GM18511 (cell line): ENCODE results near the gene GON4L.
"Not testable (repeated sequence)": the region's sequence is repeated elsewhere in the genome, so short reads cannot be mapped to it uniquely, and the experiment has no call there.

Experiments
- ATAC-seq: cut with Tn5 transposase; IDR thresholded peaks from one replicate; pipeline ENCODE4 v1.9.1; 2021; ENCODE audit warnings: mild to moderate bottlenecking, moderate library complexity; ENCODE audit not compliant: unreplicated experiment

Gene GON4L

DNA sequence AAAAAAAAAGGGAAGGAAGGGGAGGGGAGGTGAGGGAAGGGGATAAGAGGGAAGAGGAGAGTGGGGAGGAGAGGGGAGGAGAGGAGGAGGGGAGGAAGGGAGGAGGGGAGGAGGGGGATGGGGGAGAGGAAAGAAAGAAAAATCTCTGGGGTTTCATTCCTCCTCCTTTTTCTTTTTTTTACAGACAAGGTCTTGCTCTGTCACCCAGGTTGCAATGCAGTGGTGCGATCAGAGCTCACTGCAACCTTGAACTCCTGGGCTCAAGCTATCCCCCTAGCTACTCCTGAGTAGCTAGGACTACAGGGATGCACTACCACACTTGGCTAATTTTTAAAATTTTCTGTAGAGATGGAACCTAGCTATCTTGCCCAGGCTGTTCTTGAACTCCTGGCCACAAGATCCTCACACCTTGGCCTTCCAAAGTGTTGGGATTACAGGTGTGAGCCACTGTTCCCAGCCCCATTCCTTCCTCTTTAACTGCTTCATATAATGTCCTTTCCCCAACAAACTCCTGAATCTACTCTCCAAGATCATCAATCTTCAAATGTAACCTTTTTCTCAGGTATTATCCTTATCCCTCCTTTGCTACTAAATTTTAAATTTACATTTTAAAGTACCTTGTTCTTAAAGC is 23.2 kb downstream of the GON4L start:
- ATAC-seq = no peak

DNA sequence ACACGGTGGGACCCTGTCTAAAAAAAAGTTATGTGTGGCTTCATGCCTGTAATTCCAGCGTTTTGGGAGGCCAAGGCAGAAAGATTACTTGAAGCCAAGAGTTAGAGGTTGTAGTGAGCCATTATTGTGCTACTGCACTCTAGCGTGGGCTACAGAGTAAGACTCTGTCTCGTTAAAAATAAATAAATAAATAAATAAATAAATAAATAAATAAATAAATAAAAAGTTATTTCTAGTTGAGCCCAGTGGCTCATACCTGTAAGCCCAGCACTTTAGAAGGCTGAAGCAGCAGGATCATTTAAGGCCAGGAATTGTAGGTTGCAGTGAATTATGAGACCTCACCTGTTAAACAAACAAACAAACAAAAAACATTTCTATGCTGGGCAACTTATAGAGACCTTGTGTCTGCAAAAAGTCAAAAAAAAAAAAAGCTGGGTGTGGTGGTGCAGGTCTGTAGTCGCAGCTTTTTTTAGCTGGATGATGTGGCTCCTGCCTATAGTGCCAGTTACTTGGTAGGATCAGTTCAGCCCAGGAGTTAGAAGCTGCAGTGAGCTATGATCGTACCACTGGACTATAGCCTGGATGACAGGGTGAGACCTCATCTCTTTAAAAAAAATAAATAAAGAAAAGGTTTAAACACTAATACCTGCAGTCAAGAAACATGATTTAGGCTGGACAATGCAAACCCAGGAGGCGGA is 25.6 kb downstream of the GON4L start:
- ATAC-seq = no peak

DNA sequence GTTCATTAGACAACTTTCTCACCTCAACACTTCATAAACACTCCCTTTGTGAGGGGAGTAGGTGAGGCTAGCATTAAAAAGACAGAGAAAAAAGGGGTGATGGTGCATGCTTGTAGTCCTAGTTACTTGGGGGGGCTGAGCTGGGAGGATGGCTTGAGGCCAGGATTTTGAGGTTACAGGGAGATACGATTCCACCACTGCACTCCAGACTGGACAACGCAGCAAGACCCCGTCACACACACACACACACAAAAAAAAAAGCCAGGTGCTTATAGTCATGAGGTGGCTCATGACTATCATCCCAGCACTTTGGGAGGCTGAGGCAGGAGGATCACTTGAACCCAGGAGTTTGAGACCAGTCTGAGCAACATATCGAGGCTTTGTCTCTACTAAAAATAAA is 29.6 kb downstream of the GON4L start:
- no peak for ATAC-seq

DNA sequence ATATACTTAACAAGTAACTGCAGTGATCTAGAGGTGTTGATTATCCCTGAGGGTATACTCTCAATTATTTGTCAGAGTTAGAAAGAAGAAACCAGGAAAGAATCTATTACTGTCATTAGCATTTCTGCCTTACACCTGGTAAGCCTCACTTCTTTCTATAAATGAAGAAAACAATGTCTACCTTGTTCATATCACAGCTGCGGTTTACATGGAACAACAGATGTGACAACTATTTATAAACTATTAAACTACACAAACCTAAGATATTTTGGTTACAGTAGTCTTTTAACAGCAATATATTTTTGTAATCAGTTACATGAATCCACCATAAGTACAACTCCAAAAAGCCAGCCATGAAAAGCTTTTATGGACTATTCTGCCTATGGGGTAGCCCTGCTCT is 40.7 kb downstream of the GON4L start:
- ATAC-seq = no peak

DNA sequence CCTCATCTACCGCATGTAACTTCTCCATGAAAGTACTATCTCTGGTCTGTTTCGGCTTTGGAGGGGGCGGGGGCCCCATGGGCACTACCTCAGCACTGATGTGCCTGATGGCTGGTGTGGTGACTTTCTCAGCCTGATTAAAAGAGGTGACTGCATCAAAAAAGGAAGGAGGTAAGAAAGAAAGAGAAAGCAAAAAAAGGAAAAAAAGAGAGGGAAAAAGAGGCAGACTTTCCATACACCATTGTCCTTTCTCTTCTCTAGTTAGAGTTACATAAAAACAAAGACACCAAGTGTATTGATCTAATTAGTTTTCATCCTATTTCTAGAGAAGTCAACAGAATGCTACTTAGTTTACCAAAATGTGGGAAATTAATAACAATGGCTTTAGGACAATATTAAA is 43.3 kb downstream of the GON4L start:
- ATAC-seq = no peak

DNA sequence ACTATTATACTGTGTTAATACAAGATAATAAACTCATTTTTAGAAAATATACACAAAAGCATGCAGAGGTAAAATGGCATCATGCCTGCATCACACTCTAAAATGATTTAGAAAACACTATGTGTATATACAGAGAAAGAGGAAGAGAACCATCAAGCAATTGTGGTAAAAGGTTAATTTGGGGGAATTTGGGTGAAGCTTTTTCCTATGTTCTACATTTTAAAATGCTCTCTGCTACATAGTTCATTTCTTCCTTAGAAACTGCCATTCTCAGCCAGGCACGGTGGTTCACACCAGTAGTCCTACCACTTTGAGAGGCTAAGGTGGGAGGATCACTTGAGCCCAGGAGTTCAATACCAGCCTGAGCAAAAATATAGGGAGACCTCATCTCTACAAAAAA is 44.1 kb downstream of the GON4L start:
- ATAC-seq = no peak

DNA sequence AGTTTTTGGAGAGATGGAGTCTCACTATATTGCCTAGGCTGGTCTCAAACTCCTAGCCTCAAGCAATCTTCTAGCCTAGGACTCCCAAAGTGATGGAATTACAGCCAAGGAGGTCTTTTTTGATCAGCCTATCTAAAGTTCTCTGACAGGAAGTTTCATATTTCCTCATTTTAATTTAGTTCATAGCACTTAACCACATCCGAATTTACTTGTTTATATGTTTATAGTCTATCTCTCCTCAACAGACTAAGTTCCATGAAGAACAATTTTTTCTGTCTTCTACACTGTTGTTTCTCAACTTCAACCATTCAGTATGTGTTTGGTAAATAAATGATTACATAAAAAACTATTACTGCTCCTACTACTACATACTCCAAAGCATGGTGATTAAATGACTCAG is 47.9 kb downstream of the GON4L start:
- ATAC-seq = no peak

DNA sequence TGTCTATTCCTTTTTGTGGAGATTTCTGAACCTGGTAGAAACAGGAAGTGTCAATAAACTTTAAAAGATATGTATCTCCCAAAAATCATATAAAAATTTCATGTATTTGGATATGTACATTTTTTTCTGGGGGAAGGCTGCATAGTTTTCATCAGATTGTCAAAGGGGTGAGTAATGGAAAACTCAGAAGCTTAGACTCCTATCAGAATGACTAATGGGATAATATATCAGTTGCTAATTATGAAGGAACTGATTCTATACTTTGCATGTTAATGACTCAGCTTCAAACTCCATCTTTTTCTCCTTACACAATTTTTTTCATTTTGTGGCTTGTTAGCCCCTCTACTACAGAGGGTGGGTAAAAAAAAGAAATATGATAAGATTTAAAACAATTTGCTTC is 55.9 kb downstream of the GON4L start:
- ATAC-seq = no peak

DNA sequence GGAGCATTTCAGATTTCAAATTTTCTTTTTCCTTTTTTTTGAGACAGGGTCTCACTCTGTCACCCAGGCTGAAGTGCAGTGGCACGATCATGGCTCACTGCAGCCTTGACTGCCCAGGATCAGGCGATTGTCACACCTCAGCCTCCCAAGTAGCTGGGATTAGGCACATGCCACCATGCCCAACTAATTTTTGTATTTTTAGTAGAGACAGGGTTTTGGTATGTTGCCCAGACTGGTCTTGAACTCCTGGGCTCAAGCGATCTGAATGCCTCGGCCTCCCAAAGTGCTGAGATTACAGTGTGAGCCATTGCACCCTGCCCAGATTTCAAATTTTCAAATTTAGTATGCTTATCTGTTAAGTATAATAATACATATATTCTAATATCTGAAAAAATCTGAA is 61.4 kb downstream of the GON4L start:
- ATAC-seq = not testable (repeated sequence)

DNA sequence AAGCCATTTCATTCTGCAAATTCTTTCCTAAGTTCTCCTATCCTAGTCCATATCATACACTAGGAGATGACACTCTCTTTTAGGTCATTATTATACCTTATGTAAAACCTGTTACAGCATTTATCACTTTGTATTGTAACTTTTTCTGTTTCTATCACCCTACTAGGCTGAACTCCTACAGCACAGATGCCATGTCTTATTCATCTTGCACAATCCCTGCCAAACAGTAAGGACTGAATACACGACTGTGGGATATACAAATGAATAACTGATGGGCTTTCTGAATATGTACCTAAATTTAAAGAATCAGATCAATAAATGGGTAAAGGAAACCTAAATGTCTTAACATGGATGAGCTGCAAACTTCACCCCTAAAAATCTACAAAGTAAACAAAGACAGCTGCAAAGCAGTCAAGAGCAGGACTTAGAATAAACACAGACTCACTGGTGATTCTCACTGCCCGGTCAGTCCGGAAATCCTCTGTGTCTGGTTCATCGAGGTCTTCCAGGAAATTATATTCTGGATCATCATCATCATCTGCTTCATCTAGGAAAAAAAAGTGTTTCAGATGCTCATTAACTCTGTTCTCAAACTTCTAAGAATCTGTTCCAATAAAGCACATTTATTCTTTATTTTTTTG is 62.3 kb downstream of the GON4L start:
- no peak for ATAC-seq

DNA sequence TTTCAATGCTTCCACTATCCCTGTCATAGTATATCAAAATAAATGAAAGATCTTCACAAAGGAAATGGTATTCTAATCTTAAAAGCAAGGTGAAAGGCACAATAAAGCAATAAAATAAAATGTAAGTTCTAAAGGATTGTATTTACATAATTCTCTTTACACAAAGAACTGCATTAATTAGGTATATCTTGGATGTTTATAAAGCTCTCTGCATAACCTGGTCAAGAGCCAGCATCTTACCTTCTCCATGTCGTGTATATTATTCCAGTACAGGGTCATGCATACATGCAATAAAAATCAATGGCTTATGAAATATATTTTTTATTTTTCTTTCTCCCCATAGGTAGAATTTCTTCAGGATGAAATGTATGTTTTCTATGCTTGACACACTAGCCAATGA is 63.8 kb downstream of the GON4L start:
- ATAC-seq = no peak

DNA sequence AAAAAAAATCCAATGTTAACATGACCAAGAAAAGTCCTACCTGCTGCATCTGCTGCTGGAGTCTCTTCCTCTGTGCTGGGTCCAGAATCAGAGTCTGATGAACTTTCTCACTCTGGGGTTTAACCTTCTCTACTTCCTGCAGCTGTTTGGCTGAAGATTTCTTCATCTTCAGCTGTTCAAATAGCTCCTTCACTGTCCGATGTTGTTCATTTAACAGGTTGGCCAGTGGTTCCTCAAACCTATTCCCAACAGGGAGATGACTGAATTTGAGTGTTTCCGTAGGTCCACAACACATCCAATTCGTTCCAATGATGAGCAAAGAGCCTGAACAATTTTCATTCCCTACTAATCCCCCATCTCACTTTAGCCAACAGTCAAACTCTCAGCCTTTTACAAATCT is 79.4 kb downstream of the GON4L start:
- ATAC-seq = no peak

DNA sequence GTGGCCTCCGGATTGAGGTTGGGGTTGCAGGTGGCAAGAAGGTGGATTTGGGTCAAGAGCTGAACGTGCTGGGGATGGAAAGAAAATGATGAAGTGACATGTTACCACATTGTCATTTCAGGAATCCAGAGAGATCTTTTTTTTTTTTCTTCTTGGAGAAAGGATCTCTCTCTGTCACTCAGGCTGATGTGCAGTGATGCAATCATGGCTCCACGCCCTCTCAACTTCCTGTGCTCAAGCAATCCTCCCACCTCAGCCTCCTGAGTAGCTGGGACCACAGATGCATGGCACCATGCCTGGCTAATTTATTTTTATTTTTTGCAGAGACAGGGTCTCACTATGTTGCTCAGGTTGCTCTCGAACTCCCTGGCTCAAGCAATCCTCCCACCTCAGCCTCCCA is 80.6 kb downstream of the GON4L start:
- no peak for ATAC-seq

DNA sequence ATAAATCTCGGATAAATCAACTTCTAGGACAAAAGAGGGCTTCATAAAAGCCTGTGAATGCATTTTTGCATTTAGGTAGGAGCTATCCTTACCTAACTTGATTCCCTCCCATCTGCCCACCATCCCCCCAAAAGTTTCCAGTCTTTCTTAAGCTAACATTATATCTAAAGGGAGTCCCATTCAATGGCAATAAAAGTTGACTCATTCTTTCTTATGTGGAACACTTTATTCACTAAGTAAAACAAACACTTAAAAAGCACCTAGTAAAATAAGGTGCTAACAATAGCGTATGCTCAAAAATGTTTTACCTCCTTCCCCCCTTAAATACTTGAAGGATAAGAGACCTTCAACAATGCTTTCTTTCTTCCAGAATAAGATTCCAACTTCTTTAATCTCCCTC is 83.8 kb downstream of the GON4L start:
- no peak for ATAC-seq

DNA sequence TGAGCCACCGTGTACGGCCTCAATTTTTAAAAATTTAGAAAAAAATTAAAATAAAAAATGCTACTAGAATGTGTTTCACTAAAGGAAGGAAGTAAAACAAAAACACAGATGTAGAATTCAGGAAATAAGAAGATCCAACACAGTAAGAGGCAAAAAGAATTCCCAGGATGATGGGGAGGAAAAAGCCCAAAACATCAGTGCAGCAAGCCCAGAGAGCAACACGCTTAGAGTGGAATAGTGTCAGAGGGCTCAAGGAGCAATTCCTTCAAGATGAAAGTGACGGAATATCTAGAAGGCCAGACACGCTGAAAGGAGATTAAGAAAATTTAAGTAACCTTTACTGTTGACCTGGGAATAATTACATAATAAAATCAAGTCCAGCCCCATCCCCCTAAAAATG is 87.8 kb downstream of the GON4L start:
- no peak for ATAC-seq

DNA sequence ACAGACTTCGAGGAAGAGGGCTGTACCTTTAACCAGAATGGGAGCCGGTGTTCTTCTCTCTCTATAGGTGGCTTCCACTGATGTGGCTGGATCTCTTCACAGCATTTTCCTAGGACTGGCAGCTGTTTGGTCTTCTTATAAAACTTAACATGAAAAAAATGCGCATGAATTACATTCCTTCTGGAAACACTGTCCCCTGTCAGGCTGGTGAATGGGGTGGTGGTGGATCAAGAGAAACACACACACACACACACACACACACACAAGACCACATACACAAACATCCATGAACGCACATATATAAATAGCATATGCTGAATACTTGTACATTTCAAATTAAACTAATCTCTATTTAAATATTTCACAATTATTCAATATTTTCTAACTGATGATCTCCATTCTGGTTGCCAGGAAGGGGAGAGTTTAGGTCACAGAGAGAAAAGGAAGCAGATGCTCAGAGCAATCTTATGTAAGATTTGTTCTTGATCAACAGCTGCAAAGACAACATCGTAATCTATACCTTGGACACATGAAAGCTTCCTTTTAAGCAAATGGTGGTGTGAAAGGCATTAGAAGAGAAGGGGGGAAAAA is 89.5 kb downstream of the GON4L start:
- ATAC-seq = not testable (repeated sequence)

DNA sequence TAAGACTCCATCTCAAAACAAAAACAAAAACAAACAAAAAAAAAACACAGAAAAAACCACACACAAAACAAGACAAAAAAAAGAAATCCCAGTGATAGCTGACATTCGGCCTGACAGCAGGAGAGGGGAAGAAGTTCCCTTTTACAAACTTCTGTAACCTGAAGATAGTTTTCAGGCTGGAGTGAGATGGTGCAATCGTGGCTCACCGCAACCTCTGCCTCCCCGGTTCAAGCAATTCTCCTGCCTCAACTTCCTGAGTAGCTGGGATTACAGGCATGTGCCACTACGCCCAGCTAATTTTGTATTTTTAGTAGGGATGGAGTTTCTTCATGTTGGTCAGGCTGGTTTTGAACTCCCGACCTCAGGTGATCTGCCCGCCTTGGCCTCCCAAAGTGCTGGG is 93.0 kb downstream of the GON4L start:
- ATAC-seq = not testable (repeated sequence)

DNA sequence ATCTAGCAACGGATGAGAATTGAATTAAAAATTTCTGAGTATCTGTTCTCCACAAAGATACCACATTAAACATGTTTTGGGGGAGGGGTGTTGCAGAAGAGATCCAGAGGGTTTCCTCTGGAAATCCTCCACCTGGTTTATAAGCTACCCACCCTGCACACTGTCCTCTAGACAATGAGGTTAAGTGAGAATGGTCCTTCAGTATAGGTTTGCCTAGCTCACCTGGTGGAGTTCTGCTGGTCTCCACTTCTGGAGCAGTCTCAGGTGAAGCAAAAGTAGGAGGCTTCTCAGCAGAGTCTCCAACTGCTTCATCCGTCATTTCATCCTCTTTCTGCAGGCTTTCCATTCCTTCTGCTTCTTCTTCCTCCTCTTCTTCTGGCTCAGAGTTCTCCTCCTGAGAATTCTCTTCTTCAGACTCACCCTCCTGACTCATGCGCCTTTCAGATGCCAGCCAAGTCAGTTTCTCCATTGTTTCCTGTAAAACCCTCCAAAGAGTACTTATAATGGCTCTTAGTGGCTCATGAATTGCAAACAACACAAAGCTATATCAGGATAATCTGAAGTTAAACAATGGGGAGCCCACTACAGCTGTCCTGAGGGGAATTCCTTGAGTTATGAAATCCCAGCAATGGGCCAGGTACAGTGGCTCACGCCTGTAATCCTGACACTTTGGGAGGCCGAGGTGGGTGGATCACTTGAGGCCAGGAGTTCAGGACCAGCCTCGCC is 93.8 kb downstream of the GON4L start:
- ATAC-seq = not testable (repeated sequence)

DNA sequence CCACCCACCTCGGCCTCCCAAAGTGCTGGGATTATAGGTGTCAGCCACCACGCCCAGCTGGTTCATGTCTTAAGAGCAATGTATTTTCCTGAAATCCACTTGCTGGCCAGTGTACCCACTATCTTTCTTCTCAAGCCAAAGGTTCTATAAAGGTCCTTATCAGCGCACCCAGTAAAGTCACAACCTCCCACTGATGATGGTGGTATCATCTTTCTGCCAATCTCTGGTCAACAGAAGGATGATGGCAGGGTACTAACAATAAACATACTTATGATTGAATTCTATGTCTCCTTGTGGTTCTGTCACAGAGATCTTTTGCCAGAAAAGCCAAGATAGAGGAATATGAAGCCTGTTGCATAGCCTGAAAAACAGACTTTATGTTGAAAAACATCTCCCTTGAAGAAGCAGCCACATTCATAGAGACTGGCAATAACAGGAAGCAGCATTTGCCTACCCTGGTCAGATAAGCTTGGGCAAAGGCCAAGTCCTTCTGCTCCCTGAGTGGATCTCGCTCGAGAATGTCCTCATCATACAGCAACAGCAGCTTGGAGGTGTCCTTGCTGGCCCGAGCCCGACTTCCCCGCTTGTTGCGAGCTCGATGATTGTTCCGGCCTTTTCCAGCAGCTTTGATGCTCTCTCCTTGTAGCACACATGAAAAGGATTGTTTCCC is 95.1 kb downstream of the GON4L start:
- no peak for ATAC-seq

DNA sequence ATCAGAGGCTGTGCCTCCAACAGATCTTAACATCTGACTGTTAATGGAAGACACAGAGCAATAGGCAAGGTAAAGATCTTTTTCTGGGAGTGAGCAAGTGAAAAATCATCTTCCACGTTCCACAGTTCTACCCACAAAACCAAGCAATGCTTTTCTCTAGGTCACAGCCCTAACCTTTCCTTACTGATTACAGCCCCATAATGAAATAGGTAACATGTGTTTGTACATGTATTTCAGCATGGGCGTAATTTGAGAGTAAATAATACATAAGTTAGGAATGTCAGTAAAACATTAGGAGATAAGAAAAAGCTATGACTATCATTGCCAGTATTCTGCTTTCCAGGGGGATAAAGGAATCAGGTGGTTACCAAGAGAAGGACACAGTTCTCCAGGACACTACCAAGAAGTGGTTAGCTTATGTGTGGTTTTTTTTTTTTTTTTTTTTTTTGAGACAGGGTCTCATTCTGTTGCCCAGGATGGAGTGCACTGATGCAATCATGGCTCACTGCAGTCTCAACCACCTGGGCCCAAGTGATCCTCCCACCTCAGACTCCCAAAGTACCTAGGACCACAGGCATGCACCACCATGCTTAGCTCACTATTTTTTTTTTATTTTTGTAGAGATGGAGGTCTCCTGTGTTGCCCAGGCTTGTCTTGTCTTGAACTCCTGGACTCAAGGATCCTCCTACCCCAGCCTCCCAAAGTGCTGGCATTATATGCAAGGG is 96.1 kb downstream of the GON4L start:
- no peak for ATAC-seq
